Endodermal cell (in vitro differentiated cells): Measurements from ENCODE around the gene DTNB. TPM values are rescaled to one million over a fixed set of nuclear protein-coding genes. Genes with fewer than 3 reads are reported as not detected.

Experiments
- DNase-seq: peaks from one replicate; pipeline ENCODE4 v3.0.0-alpha.2; 2017
- H3K27ac ChIP-seq: 2 replicates; pipeline ENCODE4 v1.5.1; 2013; ENCODE audit warnings: mild to moderate bottlenecking, low read depth, low read length, moderate library complexity
- H3K27me3 ChIP-seq: 2 replicates; pipeline ENCODE4 v1.6.1; 2013; ENCODE audit warnings: mild to moderate bottlenecking, low read length, moderate library complexity; ENCODE audit not compliant: insufficient read depth, control insufficient read depth, poor library complexity, severe bottlenecking
- H3K36me3 ChIP-seq: 2 replicates; pipeline ENCODE4 v1.7.0; 2013; ENCODE audit warnings: mild to moderate bottlenecking, low read length, moderate library complexity; ENCODE audit not compliant: control insufficient read depth, insufficient read depth
- H3K4me1 ChIP-seq: one replicate; pipeline ENCODE4 v1.7.0; 2013; ENCODE audit warnings: low read length; ENCODE audit not compliant: control insufficient read depth, insufficient read depth
- H3K4me3 ChIP-seq: 2 replicates; pipeline ENCODE4 v1.5.1; 2013; ENCODE audit warnings: mild to moderate bottlenecking, low read length, moderate library complexity
- H3K9ac ChIP-seq: 2 replicates; pipeline ENCODE4 v1.6.1; 2013; ENCODE audit warnings: mild to moderate bottlenecking, low read length, moderate library complexity; ENCODE audit not compliant: poor library complexity, severe bottlenecking; ENCODE audit errors: extremely low read depth
- H3K9me3 ChIP-seq: 2 replicates; pipeline ENCODE4 v1.6.1; 2013; ENCODE audit warnings: mild to moderate bottlenecking, low read length, moderate library complexity; ENCODE audit not compliant: control insufficient read depth
- H3K27ac Mint-ChIP-seq: 2 replicates; pipeline ENCODE4 v1.8.0; 2020; ENCODE audit warnings: mixed read lengths
- H3K27me3 Mint-ChIP-seq: 2 replicates; pipeline ENCODE4 v1.8.0; 2021; ENCODE audit warnings: mild to moderate bottlenecking, mixed read lengths; ENCODE audit not compliant: insufficient read depth
- H3K36me3 Mint-ChIP-seq: 2 replicates; pipeline ENCODE4 v1.8.0; 2020; ENCODE audit warnings: low read depth, mixed read lengths
- H3K4me1 Mint-ChIP-seq: 2 replicates; pipeline ENCODE4 v1.8.0; 2020; ENCODE audit warnings: mixed read lengths
- H3K4me3 Mint-ChIP-seq: 2 replicates; pipeline ENCODE4 v1.8.0; 2020; ENCODE audit warnings: mild to moderate bottlenecking, moderate library complexity, mixed read lengths
- H3K9me3 Mint-ChIP-seq: 2 replicates; pipeline ENCODE4 v1.8.0; 2020; ENCODE audit warnings: mild to moderate bottlenecking, mixed read lengths
- WGBS, 2 experiments: methylation state at CpG; one replicate each; pipeline versions ENCODE4 v1.1.5 to v1.1.7; 2013; ENCODE audit warnings: missing lambda C conversion rate in 2 of 2, mixed read lengths in 1 of 2; ENCODE audit not compliant: insufficient coverage in 1 of 2, insufficient read length in 1 of 2; 5-methylcytosine and 5-hydroxymethylcytosine counted together
- total RNA-seq, 2 donors: library from RNA; stranded (reverse); fragmentation: NEBNext Ultra II Directional in 1 of 2; extraction: Animal tissue kit (Norgen Biotek cat#: 25700) in 1 of 2; gene quantifications; 2 replicates in 1 of 2; 3 replicates in 1 of 2; pipeline ENCODE4 v1.2.1, GENCODE V29; 2021
- TF ChIP-seq, protein P1 (sequence below): fragments of 200-600 bp; sonication (generic); conservative IDR thresholded peaks from 2 replicates; pipeline ENCODE4 v1.5.0; 2021; ENCODE audit warnings: antibody characterized with exemption, mild to moderate bottlenecking

Gene DTNB
- total RNA-seq, 2 donors from 2014 or later, result 38.8 to 48.7 TPM

DNA sequence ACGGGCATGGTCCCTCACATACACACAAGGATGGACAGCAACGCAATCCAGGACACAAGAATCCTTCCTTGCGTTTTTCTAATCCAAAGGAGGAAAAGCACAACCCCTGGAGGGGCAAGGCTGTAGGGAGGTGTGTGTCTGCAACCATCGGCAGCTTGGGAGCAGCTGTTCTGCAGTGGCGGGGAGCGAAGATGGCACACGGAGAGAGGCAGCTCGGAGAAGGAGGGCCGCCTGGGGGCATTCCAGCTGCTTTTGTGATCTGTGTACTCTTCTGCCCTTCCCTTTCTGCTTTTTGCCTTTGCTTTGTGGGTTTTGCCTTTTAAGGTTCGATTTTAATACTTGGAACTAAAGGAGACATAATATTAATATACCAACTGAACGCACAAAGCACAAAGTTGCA, 194.6 kb downstream of the DTNB start:
- H3K27ac Mint-ChIP-seq, result no peak overlapping the region

DNA sequence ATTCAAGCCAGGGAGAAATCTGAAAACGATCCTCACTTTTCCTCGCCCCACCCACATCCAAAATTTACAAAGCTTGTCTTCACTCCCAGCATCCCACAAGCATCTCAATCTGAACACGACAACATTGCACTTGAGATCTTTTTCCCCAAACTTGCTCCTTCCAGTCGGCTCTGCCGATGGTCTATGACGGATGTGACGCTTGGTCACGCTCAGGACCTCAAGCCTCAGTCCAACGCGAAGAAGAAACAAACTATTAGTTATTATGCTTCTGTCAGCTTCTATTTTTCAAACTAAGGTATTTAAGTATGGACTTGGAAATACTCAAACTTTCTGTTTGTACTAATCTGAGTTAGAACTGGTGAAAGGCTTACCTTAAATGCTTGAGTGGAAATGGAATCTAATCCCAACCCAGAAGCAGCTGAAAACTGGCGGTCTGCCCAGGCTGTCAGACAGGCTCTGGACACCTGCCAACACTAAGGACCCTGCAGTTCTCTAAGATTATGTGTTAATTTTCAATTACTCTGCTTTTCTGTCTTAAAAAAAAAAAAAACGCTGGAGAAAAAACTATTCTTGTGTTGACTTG, 199.5 kb downstream of the DTNB start:
- no peak overlapping the region for H3K4me3 ChIP-seq
- H3K9me3 ChIP-seq, result peaks cover 23% of the 10 kb centered on the region
- TF ChIP-seq, protein P1, sequence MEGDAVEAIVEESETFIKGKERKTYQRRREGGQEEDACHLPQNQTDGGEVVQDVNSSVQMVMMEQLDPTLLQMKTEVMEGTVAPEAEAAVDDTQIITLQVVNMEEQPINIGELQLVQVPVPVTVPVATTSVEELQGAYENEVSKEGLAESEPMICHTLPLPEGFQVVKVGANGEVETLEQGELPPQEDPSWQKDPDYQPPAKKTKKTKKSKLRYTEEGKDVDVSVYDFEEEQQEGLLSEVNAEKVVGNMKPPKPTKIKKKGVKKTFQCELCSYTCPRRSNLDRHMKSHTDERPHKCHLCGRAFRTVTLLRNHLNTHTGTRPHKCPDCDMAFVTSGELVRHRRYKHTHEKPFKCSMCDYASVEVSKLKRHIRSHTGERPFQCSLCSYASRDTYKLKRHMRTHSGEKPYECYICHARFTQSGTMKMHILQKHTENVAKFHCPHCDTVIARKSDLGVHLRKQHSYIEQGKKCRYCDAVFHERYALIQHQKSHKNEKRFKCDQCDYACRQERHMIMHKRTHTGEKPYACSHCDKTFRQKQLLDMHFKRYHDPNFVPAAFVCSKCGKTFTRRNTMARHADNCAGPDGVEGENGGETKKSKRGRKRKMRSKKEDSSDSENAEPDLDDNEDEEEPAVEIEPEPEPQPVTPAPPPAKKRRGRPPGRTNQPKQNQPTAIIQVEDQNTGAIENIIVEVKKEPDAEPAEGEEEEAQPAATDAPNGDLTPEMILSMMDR, result no peak
- H3K27ac ChIP-seq, result no peak overlapping the region
- Mint-ChIP-seq H3K4me3 (no peak overlapping the region), H3K27me3 (no peaks in the 10 kb centered on the region), H3K36me3 (peaks cover 42% of the 10 kb centered on the region), H3K4me1 (no peaks in the 10 kb centered on the region), H3K9me3 (peaks cover 20% of the 10 kb centered on the region), H3K27ac (no peak overlapping the region)
- H3K9ac ChIP-seq, result no peak overlapping the region
- DNase-seq, result no peak
- WGBS, 2 experiments, result 91 to 92% methylated on average over 8 to 12 of the region's 12 CpGs
- H3K36me3 ChIP-seq, result peaks cover 4% of the 10 kb centered on the region
- H3K4me1 ChIP-seq, result no peaks in the 10 kb centered on the region
- H3K27me3 ChIP-seq, result no peaks in the 10 kb centered on the region

More for the DNA sequence above, 194.6 kb downstream of the DTNB start:
- no peak overlapping the region for H3K27ac ChIP-seq
- WGBS, 2 experiments, result 95 to 100% methylated on average over 3 to 11 of the region's 11 CpGs
- no peaks in the 10 kb centered on the region for H3K4me1 Mint-ChIP-seq
- no peak overlapping the region for H3K4me3 ChIP-seq
- H3K4me3 Mint-ChIP-seq, result no peak overlapping the region
- TF ChIP-seq, protein P1, result no peak
- H3K9me3 Mint-ChIP-seq, result peaks cover 20% of the 10 kb centered on the region
- peaks cover 4% of the 10 kb centered on the region for H3K36me3 ChIP-seq
- no peak overlapping the region for H3K9ac ChIP-seq
- H3K27me3 ChIP-seq, result no peaks in the 10 kb centered on the region
- H3K9me3 ChIP-seq, result peaks cover 23% of the 10 kb centered on the region
- H3K36me3 Mint-ChIP-seq, result peaks cover 33% of the 10 kb centered on the region
- no peaks in the 10 kb centered on the region for H3K4me1 ChIP-seq
- DNase-seq, result no peak
- H3K27me3 Mint-ChIP-seq, result no peaks in the 10 kb centered on the region

DNA sequence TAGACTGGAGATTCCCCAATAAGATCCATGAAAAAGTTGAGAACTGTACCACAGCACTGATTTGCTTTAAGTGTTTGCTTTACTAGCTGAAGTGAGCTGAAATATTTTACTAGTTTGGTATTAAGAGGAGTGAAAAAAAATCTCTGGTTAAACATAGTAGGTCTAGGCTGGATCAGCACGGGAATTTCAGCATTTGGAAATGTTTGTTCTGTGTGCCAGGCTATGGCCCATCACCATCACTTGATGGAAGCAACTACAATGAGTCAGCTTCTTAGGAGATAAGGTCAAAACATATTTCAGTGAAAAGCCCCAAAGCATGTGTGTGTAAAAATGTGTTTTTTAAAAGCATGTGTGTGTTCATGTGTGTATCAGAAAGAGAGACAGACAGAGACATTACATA, 200.2 kb downstream of the DTNB start:
- Mint-ChIP-seq H3K27ac (no peak overlapping the region), H3K9me3 (peaks cover 20% of the 10 kb centered on the region), H3K36me3 (peaks cover 36% of the 10 kb centered on the region), H3K4me3 (no peak overlapping the region), H3K27me3 (no peaks in the 10 kb centered on the region), H3K4me1 (no peaks in the 10 kb centered on the region)
- Histone ChIP-seq H3K4me3 (no peak overlapping the region), H3K36me3 (peaks cover 4% of the 10 kb centered on the region), H3K9me3 (peaks cover 23% of the 10 kb centered on the region), H3K4me1 (no peaks in the 10 kb centered on the region), H3K9ac (no peak overlapping the region), H3K27me3 (no peaks in the 10 kb centered on the region), H3K27ac (no peak overlapping the region)
- TF ChIP-seq, protein P1, result no peak
- WGBS, 2 experiments, result 71 to 92% methylated on average over 1 of the region's 1 CpG
- no peak for DNase-seq
